ENCODE results near the gene ZNF425. TPM values are rescaled to one million over a fixed set of nuclear protein-coding genes. Genes with fewer than 3 reads are reported as not detected.
A peak's percentile ranks its signal among the peaks of the same experiment; 100 is the strongest.

Gene ZNF425
- total RNA-seq, 6 donors from 2014 or later, result 1.4 to 3.1 (median 1.8) TPM

GRCh38 chr7:149154056-149154455 lies 27.9 kb upstream of the ZNF425 start:
- Histone ChIP-seq H3K9me3 (no peaks in the 10 kb centered on the region), H3K36me3 (peaks cover 9 to 35% (median 25%) of the 10 kb centered on the region in 4 donors), H3K27ac (no peak overlapping the region), H3K27me3 (no peaks in the 10 kb centered on the region), H3K4me3 (no peak overlapping the region), H3K4me1 (peaks cover 5 to 10% (median 8%) of the 10 kb centered on the region in 4 donors)
- WGBS, 2 donors, result 87 to 95% methylated on average over 11 of the region's 11 CpGs
- no peak for DNase-seq
- no peak for ATAC-seq (ENCODE audit: low FRiP score in 2 of 2)
- TF ChIP-seq POLR2A (IDR thresholded peaks at IDR 0.05) (no peak), POLR2AphosphoS5 (IDR thresholded peaks at IDR 0.05) (no peak), CTCF (IDR thresholded peaks at IDR 0.05) (no peak), EP300 (IDR thresholded peaks at IDR 0.05) (no peak)

DNA sequence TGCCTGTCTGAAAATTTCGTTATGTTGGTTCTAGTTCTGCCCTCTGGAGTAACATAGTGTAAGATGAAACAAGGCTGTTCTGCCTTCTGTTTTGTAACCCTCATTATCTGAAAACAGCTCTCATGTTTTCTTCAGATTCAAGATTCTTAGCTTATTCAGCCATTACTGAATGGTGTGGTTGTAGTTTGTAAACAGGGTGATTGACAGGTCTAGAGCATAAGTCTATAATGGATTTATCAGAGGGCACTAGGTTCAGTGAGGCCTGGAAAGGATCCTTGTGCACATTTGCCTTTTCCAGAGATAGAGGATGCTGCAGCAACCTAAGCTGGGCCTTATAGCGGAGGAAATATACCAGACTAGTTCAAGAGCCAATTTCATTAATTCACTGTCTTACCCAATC lies 27.2 kb upstream of the ZNF425 start:
- no peak for DNase-seq
- Histone ChIP-seq H3K36me3 (peaks cover 9 to 35% (median 25%) of the 10 kb centered on the region in 4 donors), H3K9me3 (no peaks in the 10 kb centered on the region), H3K4me3 (no peak overlapping the region), H3K27me3 (no peaks in the 10 kb centered on the region), H3K4me1 (peaks cover 12 to 17% (median 15%) of the 10 kb centered on the region in 4 donors), H3K27ac (no peak overlapping the region)
- TF ChIP-seq POLR2A (IDR thresholded peaks at IDR 0.05) (no peak), EP300 (IDR thresholded peaks at IDR 0.05) (no peak), POLR2AphosphoS5 (IDR thresholded peaks at IDR 0.05) (no peak), CTCF (IDR thresholded peaks at IDR 0.05) (no peak)
- ATAC-seq (ENCODE audit: low FRiP score in 2 of 2), result no peak
- WGBS, 2 donors, result 94 to 96% methylated on average over 2 of the region's 2 CpGs

GRCh38 chr7:149150981-149151380 lies 24.9 kb upstream of the ZNF425 start:
- ATAC-seq (ENCODE audit: low FRiP score in 2 of 2) (no peak), DNase-seq (peak in 1 of 2 donors; percentile 21)
- Histone ChIP-seq H3K36me3 (peaks cover 6 to 21% (median 17%) of the 10 kb centered on the region in 4 donors), H3K27me3 (no peaks in the 10 kb centered on the region), H3K9me3 (no peaks in the 10 kb centered on the region), H3K4me3 (no peak overlapping the region), H3K27ac (no peak overlapping the region), H3K4me1 (peaks cover 15 to 26% (median 20%) of the 10 kb centered on the region in 4 donors)
- WGBS, 2 donors, result 57 to 69% methylated on average over 4 of the region's 4 CpGs
- TF ChIP-seq CTCF (IDR thresholded peaks at IDR 0.05), result no peak
- TF ChIP-seq EP300 (IDR thresholded peaks at IDR 0.05), result no peak
- TF ChIP-seq POLR2AphosphoS5 (IDR thresholded peaks at IDR 0.05), result no peak
- TF ChIP-seq POLR2A (IDR thresholded peaks at IDR 0.05), result no peak

DNA sequence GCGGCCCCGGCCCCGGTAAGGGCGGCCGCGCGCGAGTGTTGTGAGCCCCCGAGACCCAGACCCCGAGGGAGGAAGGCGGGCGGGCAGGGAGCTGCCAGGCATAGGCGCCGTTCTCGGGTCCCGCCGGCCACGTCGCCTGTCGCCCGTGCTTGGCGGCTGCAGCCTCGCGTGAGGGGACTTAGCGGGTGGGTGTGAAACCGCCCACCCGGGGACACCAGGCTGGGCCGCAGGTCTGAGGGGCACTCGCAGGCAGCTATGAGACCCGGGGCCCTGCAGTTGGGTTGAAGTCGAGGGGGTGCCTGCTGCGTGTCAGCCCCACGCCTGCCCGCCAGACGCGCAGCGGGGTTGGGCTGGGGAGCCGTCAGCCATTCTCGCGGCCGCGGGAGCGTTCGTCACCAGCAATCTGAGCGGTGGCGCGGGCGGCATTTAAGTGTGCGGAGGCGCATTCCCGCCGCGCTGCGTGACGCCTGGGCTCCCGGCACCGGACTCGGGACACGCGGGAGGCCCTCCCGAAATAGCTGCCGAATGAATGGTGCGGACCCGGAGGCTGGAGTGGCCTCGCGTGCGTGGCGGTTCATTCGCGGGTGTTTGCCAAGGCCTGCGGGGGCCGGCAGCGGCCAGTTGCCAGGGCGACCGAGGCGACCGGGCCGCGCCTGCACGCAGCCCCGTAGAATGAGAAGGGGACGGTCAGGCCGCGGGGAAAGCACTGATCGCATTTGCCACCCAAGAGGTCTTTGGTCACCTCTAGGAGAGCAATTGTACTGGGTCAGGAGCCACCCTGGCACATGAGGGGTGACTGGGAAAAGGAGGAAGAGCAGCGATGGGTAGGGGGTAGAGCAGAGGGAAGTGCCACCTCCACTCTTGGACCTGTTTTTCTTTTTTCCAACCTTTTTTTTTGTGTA lies 21.9 kb upstream of the ZNF425 start:
- Histone ChIP-seq H3K4me3 (peak overlapping the region; percentile 69 to 97 (median 84)), H3K9me3 (no peaks in the 10 kb centered on the region), H3K4me1 (peaks cover 15 to 26% (median 21%) of the 10 kb centered on the region in 4 donors), H3K27ac (peak overlapping the region; percentile 89 to 96 (median 94)), H3K27me3 (no peaks in the 10 kb centered on the region), H3K36me3 (no peaks in the 10 kb centered on the region)
- DNase-seq, result peak; percentile 63 to 93
- TF ChIP-seq POLR2AphosphoS5 (IDR thresholded peaks at IDR 0.05) (peak; percentile 2 to 5), POLR2A (IDR thresholded peaks at IDR 0.05) (no peak)
- WGBS, 2 donors, result 0% methylated on average over 2 to 53 of the region's 86 CpGs
- peak; percentile 30 to 84 for ATAC-seq (ENCODE audit: low FRiP score in 2 of 2)

- peak; percentile 16 to 58 for TF ChIP-seq POLR2AphosphoS5 (IDR thresholded peaks at IDR 0.05)
- peak in 2 of 4 donors; percentile 57 to 77 for TF ChIP-seq POLR2A (IDR thresholded peaks at IDR 0.05)
- TF ChIP-seq CTCF (IDR thresholded peaks at IDR 0.05), result peak; percentile 90 to 99 (median 94)
- no peak for TF ChIP-seq EP300 (IDR thresholded peaks at IDR 0.05)
- WGBS, 2 donors, result 0% methylated on average over 12 to 19 of the region's 79 CpGs
Measured at GRCh38 chr7:149147072-149147751, 21.1 kb upstream of the ZNF425 start, which contains the start of gene ZNF398. TSS of gene ZNF398 (plus strand) at chr7:149147453. CDS start at chr7:149147743, 290 bp downstream.

More at GRCh38 chr7:149147072-149147751, 21.1 kb upstream of the ZNF425 start, which contains the start of gene ZNF398:
- ATAC-seq (ENCODE audit: low FRiP score in 2 of 2) (peak; percentile 92 to 97), DNase-seq (peak; percentile 83 to 96)
- Histone ChIP-seq H3K27ac (peak within 1 kb of the TSS; percentile 89 to 96 (median 94)), H3K4me3 (peak within 1 kb of the TSS; percentile 69 to 97 (median 84)), H3K36me3 (no peaks in the 10 kb centered on the region), H3K27me3 (no peaks in the 10 kb centered on the region), H3K4me1 (peaks cover 15 to 26% (median 21%) of the 10 kb centered on the region in 4 donors), H3K9me3 (no peaks in the 10 kb centered on the region)

Data from upper lobe of left lung (tissue), 6 donors.